ENCODE results near the gene CKB. TPM values are rescaled to one million over a fixed set of nuclear protein-coding genes. Genes with fewer than 3 reads are reported as not detected.

Gene CKB
- total RNA-seq, 6 donors from 2014 or later = 168 to 303 (median 231) TPM

DNA sequence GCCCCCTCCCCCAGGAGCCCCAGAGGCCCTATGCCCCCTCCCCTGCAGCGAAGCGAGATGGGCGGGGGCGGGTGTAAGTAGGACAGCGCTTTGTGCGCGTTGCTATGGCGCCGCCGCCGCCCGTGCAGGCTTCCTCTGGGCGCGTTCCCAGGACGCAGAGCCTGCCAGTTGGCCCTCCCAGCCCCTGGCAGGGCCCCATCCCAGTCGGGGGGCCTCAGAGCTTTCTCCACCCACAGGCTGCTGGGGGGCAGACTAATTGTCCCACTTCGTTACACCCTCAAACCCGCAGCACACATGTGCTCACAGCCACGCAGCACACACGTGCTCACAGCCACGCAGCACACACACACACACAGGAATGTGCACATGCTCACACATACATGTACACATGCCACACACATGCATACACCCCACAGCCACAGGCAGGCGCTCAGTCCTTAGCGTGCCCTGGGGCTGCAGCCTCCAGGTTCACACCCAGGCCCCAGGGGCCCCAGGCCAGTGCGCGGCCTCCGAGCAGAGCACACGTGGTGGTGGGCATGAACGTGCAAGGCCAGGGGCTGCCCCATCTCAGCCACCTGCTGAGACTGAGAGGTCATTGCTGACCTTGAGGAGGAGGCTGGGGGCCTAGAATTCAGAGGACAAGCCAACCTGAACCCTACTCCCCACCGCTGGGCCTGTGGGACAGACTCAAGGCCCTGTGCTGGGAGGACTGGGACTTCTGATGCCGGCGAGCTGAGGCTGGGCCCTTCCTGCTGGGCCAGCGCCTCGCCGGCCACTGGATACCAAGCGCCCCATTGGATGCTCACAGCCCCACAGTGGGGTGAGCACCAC, 22.0 kb upstream of the CKB start:
- peaks cover 39 to 61% (median 49%) of the 10 kb centered on the region in 4 donors for H3K4me1 ChIP-seq
- DNase-seq (peak in 1 of 2 donors; percentile 89), ATAC-seq (ENCODE audit: low FRiP score in 2 of 2) (peak in 1 of 2 donors; percentile 25)
- no peak overlapping the region for H3K4me3 ChIP-seq
- no peaks in the 10 kb centered on the region for H3K9me3 ChIP-seq
- H3K36me3 ChIP-seq = no peaks in the 10 kb centered on the region
- no peaks in the 10 kb centered on the region for H3K27me3 ChIP-seq
- no peak for TF ChIP-seq EP300 (IDR thresholded peaks at IDR 0.05)
- no peak for TF ChIP-seq POLR2A (IDR thresholded peaks at IDR 0.05)
- no peak for TF ChIP-seq POLR2AphosphoS5 (IDR thresholded peaks at IDR 0.05)
- TF ChIP-seq, protein P1, sequence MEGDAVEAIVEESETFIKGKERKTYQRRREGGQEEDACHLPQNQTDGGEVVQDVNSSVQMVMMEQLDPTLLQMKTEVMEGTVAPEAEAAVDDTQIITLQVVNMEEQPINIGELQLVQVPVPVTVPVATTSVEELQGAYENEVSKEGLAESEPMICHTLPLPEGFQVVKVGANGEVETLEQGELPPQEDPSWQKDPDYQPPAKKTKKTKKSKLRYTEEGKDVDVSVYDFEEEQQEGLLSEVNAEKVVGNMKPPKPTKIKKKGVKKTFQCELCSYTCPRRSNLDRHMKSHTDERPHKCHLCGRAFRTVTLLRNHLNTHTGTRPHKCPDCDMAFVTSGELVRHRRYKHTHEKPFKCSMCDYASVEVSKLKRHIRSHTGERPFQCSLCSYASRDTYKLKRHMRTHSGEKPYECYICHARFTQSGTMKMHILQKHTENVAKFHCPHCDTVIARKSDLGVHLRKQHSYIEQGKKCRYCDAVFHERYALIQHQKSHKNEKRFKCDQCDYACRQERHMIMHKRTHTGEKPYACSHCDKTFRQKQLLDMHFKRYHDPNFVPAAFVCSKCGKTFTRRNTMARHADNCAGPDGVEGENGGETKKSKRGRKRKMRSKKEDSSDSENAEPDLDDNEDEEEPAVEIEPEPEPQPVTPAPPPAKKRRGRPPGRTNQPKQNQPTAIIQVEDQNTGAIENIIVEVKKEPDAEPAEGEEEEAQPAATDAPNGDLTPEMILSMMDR (IDR thresholded peaks at IDR 0.05) = no peak
- 63 to 80% methylated on average over 1 to 25 of the region's 35 CpGs for WGBS, 2 donors
- H3K27ac ChIP-seq = peak overlapping the region in 1 of 4 donors; percentile 27

DNA sequence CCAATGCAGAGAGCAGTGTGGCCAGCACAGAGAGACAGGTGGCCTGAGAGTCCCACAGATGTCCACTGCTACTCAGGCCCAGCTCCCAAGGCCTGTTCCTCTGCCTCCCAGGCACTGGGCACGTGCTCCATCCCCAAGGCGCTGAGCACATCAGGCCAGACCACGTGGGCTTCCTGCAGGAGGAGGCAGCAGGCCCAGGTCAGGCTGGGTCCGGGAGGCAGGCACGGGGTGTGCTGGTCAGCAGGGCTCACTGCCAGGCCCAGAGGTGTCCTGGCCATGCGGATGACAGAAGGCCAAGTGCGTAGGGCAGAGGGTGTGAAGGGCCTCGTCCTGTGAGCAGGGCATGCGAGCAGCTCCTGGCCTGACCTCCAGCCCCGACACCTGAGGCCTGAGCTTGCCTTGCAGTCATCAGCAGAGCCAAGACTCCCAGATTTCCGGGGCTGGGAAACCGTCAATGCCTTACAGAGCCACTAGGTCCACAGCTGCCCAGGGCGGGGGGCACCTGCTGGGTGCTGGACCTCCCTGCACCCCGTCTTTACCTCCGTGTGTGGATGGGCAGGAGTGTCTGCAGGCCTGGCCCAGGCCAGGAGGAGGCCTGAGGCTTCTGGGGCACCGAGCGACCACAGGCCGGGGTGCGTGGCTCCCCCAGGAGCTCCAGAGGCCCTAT, 21.2 kb upstream of the CKB start:
- H3K27ac ChIP-seq = peak overlapping the region in 1 of 4 donors; percentile 87

GRCh38 chr14:103543140-103543539, 20.5 kb upstream of the CKB start:
- Histone ChIP-seq H3K27me3 (no peaks in the 10 kb centered on the region), H3K4me3 (no peak overlapping the region), H3K9me3 (no peaks in the 10 kb centered on the region), H3K4me1 (peaks cover 49 to 71% (median 54%) of the 10 kb centered on the region in 4 donors), H3K27ac (peak overlapping the region; percentile 84 to 91 (median 88)), H3K36me3 (no peaks in the 10 kb centered on the region)
- no peak for ATAC-seq (ENCODE audit: low FRiP score in 2 of 2)
- TF ChIP-seq EP300 (IDR thresholded peaks at IDR 0.05) (no peak), POLR2AphosphoS5 (IDR thresholded peaks at IDR 0.05) (no peak)
- DNase-seq = peak in 1 of 2 donors; percentile 75
- WGBS, 2 donors = 74 to 81% methylated on average over 7 to 9 of the region's 10 CpGs

More for the DNA sequence above, 21.2 kb upstream of the CKB start:
- WGBS, 2 donors = 45 to 70% methylated on average over 2 to 17 of the region's 19 CpGs
- Histone ChIP-seq H3K9me3 (no peaks in the 10 kb centered on the region), H3K4me3 (no peak overlapping the region), H3K36me3 (no peaks in the 10 kb centered on the region), H3K4me1 (peaks cover 46 to 67% (median 51%) of the 10 kb centered on the region in 4 donors), H3K27me3 (no peaks in the 10 kb centered on the region)
- DNase-seq = peak in 1 of 2 donors; percentile 74
- TF ChIP-seq, protein P1 (IDR thresholded peaks at IDR 0.05) = no peak
- TF ChIP-seq POLR2AphosphoS5 (IDR thresholded peaks at IDR 0.05) (no peak), POLR2A (IDR thresholded peaks at IDR 0.05) (no peak), EP300 (IDR thresholded peaks at IDR 0.05) (no peak)
- ATAC-seq (ENCODE audit: low FRiP score in 2 of 2) = no peak

- Histone ChIP-seq H3K27ac (peak overlapping the region; percentile 84 to 91 (median 88)), H3K4me1 (peaks cover 49 to 71% (median 54%) of the 10 kb centered on the region in 4 donors), H3K36me3 (no peaks in the 10 kb centered on the region), H3K9me3 (no peaks in the 10 kb centered on the region), H3K27me3 (no peaks in the 10 kb centered on the region), H3K4me3 (no peak overlapping the region)
- ATAC-seq (ENCODE audit: low FRiP score in 2 of 2) = peak; percentile 13 to 25
- no peak for TF ChIP-seq POLR2AphosphoS5 (IDR thresholded peaks at IDR 0.05)
- TF ChIP-seq, protein P1 (IDR thresholded peaks at IDR 0.05) = no peak
- no peak for TF ChIP-seq EP300 (IDR thresholded peaks at IDR 0.05)
- no peak for TF ChIP-seq POLR2A (IDR thresholded peaks at IDR 0.05)
- 11 to 30% methylated on average over 5 to 18 of the region's 18 CpGs for WGBS, 2 donors
- peak; percentile 75 to 86 for DNase-seq
Measured at GRCh38 chr14:103542605-103543088, 20.0 kb upstream of the CKB start.
